CD4-positive, alpha-beta memory T cell (primary cell): ENCODE measurements around the gene RINL. TPM values are rescaled to one million over a fixed set of nuclear protein-coding genes. Genes with fewer than 3 reads are reported as not detected.

Experiments
- CTCF ChIA-PET: fragments of 350-600 bp; sonication (Branson Sonifier 250); formaldehyde crosslinking; loops from one replicate; lab custom pipeline; 2021; ENCODE audit warnings: inconsistent platforms; ENCODE audit not compliant: partially characterized antibody; lab: Charles Lee
- POLR2A ChIA-PET: fragments of 350-600 bp; sonication (Branson Sonifier 250); formaldehyde crosslinking; loops from one replicate; lab custom pipeline; 2021; ENCODE audit not compliant: partially characterized antibody; lab: Charles Lee
- DNase-seq, 5 donors: peaks; one replicate each; pipeline versions ENCODE4 v3.0.0 to v3.0.0-alpha.2; 2020 to 2022; ENCODE audit warnings: mixed read lengths in 1 of 5
- H3K27ac ChIP-seq: one replicate; pipeline ENCODE4 v1.7.0; 2013; ENCODE audit warnings: low read depth, low read length
- H3K27me3 ChIP-seq: 2 replicates; pipeline ENCODE4 v1.7.0; 2013; ENCODE audit warnings: mild to moderate bottlenecking, low read length, moderate library complexity; ENCODE audit not compliant: insufficient read depth
- H3K36me3 ChIP-seq: 2 replicates; pipeline ENCODE4 v1.7.0; 2013; ENCODE audit warnings: mild to moderate bottlenecking, low read length, moderate library complexity; ENCODE audit not compliant: insufficient read depth
- H3K4me1 ChIP-seq: 2 replicates; pipeline ENCODE4 v1.7.0; 2013; ENCODE audit warnings: mild to moderate bottlenecking, low read length, moderate library complexity; ENCODE audit not compliant: insufficient read depth
- H3K4me3 ChIP-seq, 2 donors: one replicate each; pipeline ENCODE4 v1.7.0; 2013; ENCODE audit warnings: low read length in 2 of 2, mild to moderate bottlenecking in 1 of 2
- H3K9me3 ChIP-seq, 2 donors: one replicate each; pipeline ENCODE4 v1.7.0; 2013; ENCODE audit warnings: low read length in 2 of 2, control low read depth in 1 of 2; ENCODE audit not compliant: control insufficient read depth in 1 of 2
- H3K27ac Mint-ChIP-seq, 7 donors: one replicate each; pipeline ENCODE4 v1.8.0; 2020 to 2021; ENCODE audit warnings: mixed read lengths in 7 of 7, mild to moderate bottlenecking in 6 of 7, inconsistent platforms in 3 of 7, moderate library complexity in 3 of 7
- H3K27me3 Mint-ChIP-seq, 2 donors: one replicate each; pipeline ENCODE4 v1.8.0; 2020 to 2021; ENCODE audit warnings: mixed read lengths in 2 of 2
- H3K36me3 Mint-ChIP-seq, 2 donors: one replicate each; pipeline ENCODE4 v1.8.0; 2020 to 2021; ENCODE audit warnings: mixed read lengths in 2 of 2, inconsistent platforms in 1 of 2, mild to moderate bottlenecking in 1 of 2
- H3K4me1 Mint-ChIP-seq, 4 donors: one replicate each; pipeline ENCODE4 v1.8.0; 2020 to 2021; ENCODE audit warnings: mixed read lengths in 4 of 4, mild to moderate bottlenecking in 1 of 4
- H3K4me3 Mint-ChIP-seq, 8 donors: one replicate each; pipeline ENCODE4 v1.8.0; 2020 to 2021; ENCODE audit warnings: mixed read lengths in 8 of 8, mild to moderate bottlenecking in 7 of 8, moderate library complexity in 6 of 8, inconsistent platforms in 3 of 8
- H3K9me3 Mint-ChIP-seq, 8 donors: one replicate each; pipeline ENCODE4 v1.8.0; 2020 to 2021; ENCODE audit warnings: mixed read lengths in 8 of 8, mild to moderate bottlenecking in 5 of 8, inconsistent platforms in 3 of 8, moderate library complexity in 1 of 8
- intact Hi-C: fragments of 100-400 bp; cut with micrococcal nuclease; formaldehyde crosslinking; loops from one replicate; pipeline ENCODE4 v1.15.1; 2023
- polyA plus RNA-seq, 2 donors: library from polyadenylated mRNA; unstranded; fragments of 300-500 nt; fragmentation: Illumina TruSeq; gene quantifications; one replicate each; pipeline ENCODE4 v1.2.3, GENCODE V29; 2021
- total RNA-seq, 2 experiments: library from RNA; stranded (reverse); gene quantifications; one replicate each; pipeline ENCODE4 v1.2.3, GENCODE V29; 2021

The RINL gene
- total and polyA plus RNA-seq, 4 experiments from 2014 or later = 20.9 to 65.9 (median 58.8) TPM

- intact Hi-C loops = loop anchor here (1.0 to 5.0 kb wide), 9 partner anchors 9 to 1591 kb away; partner anchors contain the start of genes ACTN4, CATSPERG, ECH1 and MRPS12
- ChIA-PET CTCF (interaction anchor here (1.1 to 4.6 kb wide), 4 partner anchors 13 to 37 kb away, joined by 4 to 45 read pairs (median 9); partner anchors contain the start of gene RINL), POLR2A (interaction anchor here (0.6 to 9.5 kb wide), 17 partner anchors 9 to 485 kb away, joined by 3 to 297 read pairs (median 14); partner anchors contain the start of genes ACTN4, ECH1, EIF3K and GMFG)
- Mint-ChIP-seq H3K4me1 (peaks cover 23 to 62% (median 41%) of the 10 kb centered on the region in 4 donors), H3K27me3 (peaks cover 1% of the 10 kb centered on the region in 2 donors), H3K36me3 (peaks cover 26 to 43% of the 10 kb centered on the region in 2 donors), H3K9me3 (peaks cover 0 to 4% (median 0%) of the 10 kb centered on the region in 8 donors), H3K4me3 (peak overlapping the region; percentile 93 to 97 (median 95)), H3K27ac (peak overlapping the region; percentile 83 to 100 (median 99))
- Histone ChIP-seq H3K27ac (peak overlapping the region; percentile 92), H3K4me3 (peak overlapping the region; percentile 94 to 98), H3K4me1 (peaks cover 47% of the 10 kb centered on the region), H3K36me3 (peaks cover 18% of the 10 kb centered on the region), H3K9me3 (no peaks in the 10 kb centered on the region), H3K27me3 (no peaks in the 10 kb centered on the region)
- peak; percentile 36 to 74 (median 42) for DNase-seq
These were observed 27.0 kb downstream of the RINL start for GRCh38 chr19:38850976-38851621.

GRCh38 chr19:38850436-38850975 lies 27.6 kb downstream of the RINL start:
- Histone ChIP-seq H3K27ac (peak overlapping the region; percentile 92), H3K36me3 (peaks cover 24% of the 10 kb centered on the region), H3K4me3 (peak overlapping the region; percentile 94 to 98), H3K27me3 (no peaks in the 10 kb centered on the region), H3K9me3 (no peaks in the 10 kb centered on the region), H3K4me1 (peaks cover 52% of the 10 kb centered on the region)
- Mint-ChIP-seq H3K27ac (peak overlapping the region; percentile 83 to 100 (median 99)), H3K4me1 (peaks cover 27 to 68% (median 46%) of the 10 kb centered on the region in 4 donors), H3K27me3 (peaks cover 1% of the 10 kb centered on the region in 2 donors), H3K9me3 (peaks cover 0 to 4% (median 0%) of the 10 kb centered on the region in 8 donors), H3K4me3 (peak overlapping the region; percentile 93 to 97 (median 95)), H3K36me3 (peaks cover 32 to 49% of the 10 kb centered on the region in 2 donors)
- intact Hi-C loops = loop anchor here (1.0 to 5.0 kb wide), 9 partner anchors 8 to 1592 kb away; partner anchors contain the start of genes ACTN4, CATSPERG, ECH1 and MRPS12
- POLR2A ChIA-PET = interaction anchor here (1.7 to 9.5 kb wide), 14 partner anchors 8 to 485 kb away, joined by 6 to 297 read pairs (median 20); partner anchors contain the start of genes ACTN4, ECH1, EIF3K and GMFG
- DNase-seq = peak in 1 of 5 donors; percentile 98
- CTCF ChIA-PET = interaction anchor here (1.2 to 4.6 kb wide), 3 partner anchors 14 to 37 kb away, joined by 6 to 45 read pairs (median 12); no protein-coding TSS in a partner anchor

DNA sequence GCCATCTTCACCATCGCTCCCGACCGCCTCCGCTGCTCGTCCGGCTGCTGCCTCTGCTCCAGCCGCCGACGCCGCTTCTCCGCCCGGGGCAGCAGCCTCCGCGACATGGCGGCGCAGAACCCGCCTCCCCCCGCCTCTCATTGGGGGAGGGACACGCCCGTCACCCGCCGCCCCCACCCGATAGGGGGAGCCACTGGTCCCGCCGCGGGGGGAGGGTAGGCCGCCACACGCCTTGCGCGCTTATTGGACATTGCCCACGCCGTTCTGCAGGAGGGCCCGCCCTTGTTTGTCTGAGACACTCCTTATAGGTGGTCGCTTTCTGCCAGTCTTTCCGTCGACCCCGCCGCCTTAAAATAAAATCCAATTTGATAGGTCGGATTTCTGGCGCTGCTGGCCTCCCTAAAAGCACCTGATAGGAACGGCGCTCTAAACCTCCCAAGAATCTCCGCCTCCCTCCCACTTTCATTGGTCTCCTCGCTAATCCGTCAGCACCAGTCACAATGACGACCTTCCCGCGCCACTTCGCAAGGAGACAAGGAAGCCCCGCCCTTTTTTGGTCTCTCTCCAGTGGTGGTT lies 28.1 kb downstream of the RINL start, which contains the start of gene HNRNPL:
Gene HNRNPL, minus strand, starts transcription at position 127 of the 576 bp plus-strand sequence. Its CDS starts 20 bp downstream, at position 107.
- peak within 1 kb of the TSS; percentile 94 to 97 (median 96) for H3K4me3 Mint-ChIP-seq
- peaks cover 1% of the 10 kb centered on the region in 2 donors for H3K27me3 Mint-ChIP-seq
- peaks cover 36 to 54% of the 10 kb centered on the region in 2 donors for H3K36me3 Mint-ChIP-seq
- peaks cover 58% of the 10 kb centered on the region for H3K4me1 ChIP-seq
- peak within 1 kb of the TSS; percentile 94 to 98 for H3K4me3 ChIP-seq
- ChIA-PET POLR2A (interaction anchor here (0.9 to 9.5 kb wide), 19 partner anchors 9 to 486 kb away, joined by 3 to 297 read pairs (median 13); partner anchors contain the start of genes ACTN4, ECH1, EIF3K and FAM98C), CTCF (interaction anchor here (0.9 to 2.8 kb wide), 6 partner anchors 8 to 81 kb away, joined by 3 to 16 read pairs (median 4); partner anchors contain the start of genes MRPS12, NFKBIB, SARS2 and SIRT2)
- intact Hi-C loops = loop anchor here (1.0 to 5.0 kb wide), 9 partner anchors 8 to 1592 kb away; partner anchors contain the start of genes ACTN4, CATSPERG, ECH1 and MRPS12
- peak within 1 kb of the TSS; percentile 99 for H3K27ac ChIP-seq
- no peaks in the 10 kb centered on the region for H3K27me3 ChIP-seq
- H3K9me3 ChIP-seq = no peaks in the 10 kb centered on the region
- H3K4me1 Mint-ChIP-seq = peaks cover 30 to 72% (median 50%) of the 10 kb centered on the region in 4 donors
- H3K27ac Mint-ChIP-seq = peak within 1 kb of the TSS; percentile 83 to 100 (median 99)
- peak; percentile 99 to 100 (median 100) for DNase-seq
- peaks cover 29% of the 10 kb centered on the region for H3K36me3 ChIP-seq
- H3K9me3 Mint-ChIP-seq = peaks cover 0 to 6% (median 0%) of the 10 kb centered on the region in 8 donors

DNA sequence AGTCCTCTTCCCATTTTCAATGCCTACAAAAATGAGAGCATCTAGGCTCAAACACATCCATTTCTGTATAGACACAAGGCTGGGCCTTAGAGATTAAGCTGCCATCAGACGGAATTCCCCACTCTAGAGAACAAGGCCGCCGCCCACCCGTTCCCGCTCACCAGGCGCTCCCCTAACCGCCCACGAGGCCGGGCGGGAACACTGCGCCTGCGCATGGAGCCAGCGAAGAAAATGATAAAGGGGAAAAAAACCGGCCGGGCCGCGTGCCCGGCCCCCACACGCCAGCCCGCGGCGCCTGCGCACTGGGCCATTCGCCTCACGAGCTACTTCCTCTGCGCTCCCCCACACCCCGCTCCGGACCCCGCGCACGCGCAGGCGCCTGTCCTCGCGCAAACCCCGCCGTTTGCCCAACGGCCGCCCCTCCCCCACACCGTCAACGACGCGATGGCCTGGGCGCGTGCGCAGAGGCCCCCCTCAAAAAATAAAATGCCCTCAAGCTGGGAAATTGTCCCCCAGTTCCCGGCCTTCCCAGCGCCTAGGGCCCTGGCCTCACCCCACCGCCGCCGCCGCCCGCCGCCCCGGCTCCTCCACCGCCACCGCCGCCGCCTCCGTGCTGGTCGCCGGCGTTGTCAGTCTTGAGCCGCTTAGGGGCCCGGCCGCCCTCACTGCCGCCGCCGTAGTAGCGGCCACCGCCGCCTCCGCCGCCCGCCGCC lies 28.8 kb downstream of the RINL start:
- ChIA-PET CTCF (interaction anchor here (0.7 to 2.8 kb wide), 10 partner anchors 9 to 81 kb away, joined by 3 to 16 read pairs (median 4); partner anchors contain the start of genes ECH1, MRPS12, NFKBIB and SARS2), POLR2A (interaction anchor here (0.6 to 9.5 kb wide), 28 partner anchors 8 to 585 kb away, joined by 3 to 297 read pairs (median 6); partner anchors contain the start of genes ACTN4, CAPN12, ECH1 and EIF3K)
- Histone ChIP-seq H3K9me3 (no peaks in the 10 kb centered on the region), H3K27ac (peak overlapping the region; percentile 99), H3K27me3 (no peaks in the 10 kb centered on the region), H3K4me1 (peaks cover 64% of the 10 kb centered on the region), H3K36me3 (peaks cover 35% of the 10 kb centered on the region), H3K4me3 (peak overlapping the region; percentile 71 to 79)
- intact Hi-C loops = no loop called here
- peaks cover 1% of the 10 kb centered on the region in 2 donors for H3K27me3 Mint-ChIP-seq
- peak overlapping the region; percentile 83 to 100 (median 99) for H3K27ac Mint-ChIP-seq
- peaks cover 39 to 58% of the 10 kb centered on the region in 2 donors for H3K36me3 Mint-ChIP-seq
- peaks cover 0 to 6% (median 0%) of the 10 kb centered on the region in 8 donors for H3K9me3 Mint-ChIP-seq
- H3K4me1 Mint-ChIP-seq = peaks cover 32 to 77% (median 54%) of the 10 kb centered on the region in 4 donors
- DNase-seq = peak; percentile 94 to 96 (median 95)
- peak overlapping the region; percentile 92 to 97 (median 94) for H3K4me3 Mint-ChIP-seq

GRCh38 chr19:38848299-38849146 lies 29.6 kb downstream of the RINL start:
- H3K4me3 Mint-ChIP-seq = peak overlapping the region; percentile 92 to 97 (median 94)
- POLR2A ChIA-PET = interaction anchor here (0.6 to 9.5 kb wide), 29 partner anchors 8 to 584 kb away, joined by 3 to 297 read pairs (median 5); partner anchors contain the start of genes ACTN4, CAPN12, ECH1 and EIF3K
- intact Hi-C loops = no loop called here
- H3K36me3 Mint-ChIP-seq = peaks cover 46 to 66% of the 10 kb centered on the region in 2 donors
- Histone ChIP-seq H3K27me3 (no peaks in the 10 kb centered on the region), H3K36me3 (peaks cover 43% of the 10 kb centered on the region), H3K9me3 (no peaks in the 10 kb centered on the region), H3K4me3 (peak overlapping the region; percentile 71 to 79), H3K4me1 (peaks cover 72% of the 10 kb centered on the region), H3K27ac (peak overlapping the region; percentile 99)
- H3K27ac Mint-ChIP-seq = peak overlapping the region; percentile 83 to 100 (median 98)
- H3K4me1 Mint-ChIP-seq = peaks cover 37 to 85% (median 60%) of the 10 kb centered on the region in 4 donors
- CTCF ChIA-PET = interaction anchor here (0.7 to 2.8 kb wide), 11 partner anchors 9 to 82 kb away, joined by 3 to 16 read pairs (median 4); partner anchors contain the start of genes ECH1, MRPS12, NFKBIB and SARS2
- H3K27me3 Mint-ChIP-seq = peaks cover 1% of the 10 kb centered on the region in 2 donors
- H3K9me3 Mint-ChIP-seq = peaks cover 0 to 6% (median 0%) of the 10 kb centered on the region in 8 donors
- no peak for DNase-seq
